Measurements from ENCODE around the gene NAA10. TPM values are rescaled to one million over a fixed set of nuclear protein-coding genes. Genes with fewer than 3 reads are reported as not detected.
"Not testable (repeated sequence)": the region's sequence is repeated elsewhere in the genome, so short reads cannot be mapped to it uniquely, and the experiment has no call there.

NAA10 gene
- 101 TPM for polyA plus RNA-seq (2013, experiment 1 of 2; ENCODE audit: insufficient read length)
- polyA plus RNA-seq (2013, experiment 2 of 2; ENCODE audit: insufficient read length), result 106 TPM

DNA sequence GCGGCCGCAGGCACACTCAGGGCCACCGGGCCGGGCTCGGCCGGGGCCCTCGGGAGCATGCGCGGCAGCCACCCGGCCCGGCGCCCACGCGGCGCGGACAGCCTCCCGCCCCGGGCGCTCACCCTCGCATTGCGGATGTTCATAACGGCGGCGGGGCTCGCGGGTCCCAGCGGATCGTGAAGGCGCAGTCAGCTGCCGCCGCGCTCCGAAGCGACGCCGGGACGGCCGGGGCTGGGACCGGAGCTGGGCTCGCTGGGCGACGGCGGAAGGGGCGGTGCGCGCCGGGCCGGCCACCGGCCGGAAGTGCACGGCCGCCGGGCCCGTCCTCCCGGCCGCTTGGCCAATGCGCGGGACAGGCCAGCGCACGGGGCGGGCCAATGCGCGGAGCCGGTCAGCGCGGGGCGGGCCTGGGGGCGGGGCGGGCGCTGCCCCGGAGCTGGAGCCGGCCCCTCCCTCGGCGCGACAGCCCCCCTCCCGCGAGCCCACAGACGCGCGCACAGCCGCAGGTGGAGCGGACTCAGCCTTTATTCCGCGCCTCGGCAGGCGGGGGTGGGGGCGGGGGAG lies at the start of gene NAA10:
Gene NAA10 (minus strand): TSS at position 276 of the 564 bp plus-strand sequence. CDS start 133 bp downstream, at position 143.
- DNase-seq, result peak; percentile 72

DNA sequence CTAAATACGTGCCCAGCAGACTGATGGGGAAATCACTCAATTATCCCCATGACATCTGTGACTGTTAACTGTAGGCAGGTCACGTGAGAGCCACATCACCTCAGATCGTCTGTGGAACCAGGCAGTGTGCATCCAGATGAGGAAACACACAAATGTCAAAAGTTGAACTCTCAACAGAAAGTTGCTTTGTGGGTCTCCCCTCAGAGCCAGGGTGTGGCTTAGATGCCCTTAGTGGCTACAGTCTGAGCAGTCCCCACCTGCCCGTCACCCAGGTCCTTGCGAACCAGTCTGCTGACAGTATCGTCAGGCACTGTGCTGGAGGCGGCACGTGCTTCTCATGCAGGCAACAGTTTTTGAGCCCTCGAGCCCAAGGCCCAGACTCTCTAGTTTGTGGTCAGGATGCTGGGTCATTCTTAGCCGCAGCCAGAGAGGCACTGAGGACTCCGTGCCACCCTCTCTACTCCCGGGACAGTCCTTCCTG lies 48.5 kb upstream of the NAA10 start:
- no peak for DNase-seq

DNA sequence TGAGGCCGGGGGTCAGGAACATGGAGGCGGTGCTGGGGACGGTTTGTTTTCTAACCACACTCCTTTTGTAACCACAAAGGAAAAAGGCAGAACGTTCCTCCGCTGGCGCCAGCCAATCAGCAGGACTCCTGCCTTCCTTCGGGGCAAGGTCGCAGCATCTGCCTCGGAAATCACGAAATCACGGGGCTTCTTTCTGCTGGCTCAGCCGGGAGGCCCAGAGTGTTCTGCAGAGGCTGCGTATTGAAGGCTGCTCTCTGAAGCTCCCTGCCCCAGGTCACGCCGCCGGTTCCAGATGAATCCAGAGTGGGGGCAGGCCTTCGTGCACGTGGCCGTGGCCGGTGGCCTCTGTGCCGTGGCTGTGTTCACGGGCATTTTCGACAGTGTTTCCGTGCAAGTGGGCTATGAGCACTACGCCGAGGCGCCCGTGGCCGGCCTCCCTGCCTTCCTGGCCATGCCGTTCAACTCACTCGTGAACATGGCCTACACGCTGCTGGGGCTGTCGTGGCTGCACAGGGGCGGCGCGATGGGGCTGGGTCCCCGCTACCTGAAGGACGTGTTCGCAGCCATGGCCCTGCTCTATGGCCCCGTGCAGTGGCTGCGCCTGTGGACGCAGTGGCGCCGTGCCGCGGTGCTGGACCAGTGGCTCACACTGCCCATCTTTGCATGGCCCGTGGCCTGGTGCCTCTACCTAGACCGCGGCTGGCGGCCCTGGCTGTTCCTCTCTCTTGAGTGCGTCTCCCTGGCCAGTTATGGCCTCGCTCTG lies 47.1 kb upstream of the NAA10 start:
- no peak for DNase-seq

- DNase-seq, result no peak
Observed at GRCh38 chrX:153981231-153981630, 46.4 kb upstream of the NAA10 start.

GRCh38 chrX:153980394-153980793 lies 45.6 kb upstream of the NAA10 start:
- not testable (repeated sequence) for DNase-seq

DNA sequence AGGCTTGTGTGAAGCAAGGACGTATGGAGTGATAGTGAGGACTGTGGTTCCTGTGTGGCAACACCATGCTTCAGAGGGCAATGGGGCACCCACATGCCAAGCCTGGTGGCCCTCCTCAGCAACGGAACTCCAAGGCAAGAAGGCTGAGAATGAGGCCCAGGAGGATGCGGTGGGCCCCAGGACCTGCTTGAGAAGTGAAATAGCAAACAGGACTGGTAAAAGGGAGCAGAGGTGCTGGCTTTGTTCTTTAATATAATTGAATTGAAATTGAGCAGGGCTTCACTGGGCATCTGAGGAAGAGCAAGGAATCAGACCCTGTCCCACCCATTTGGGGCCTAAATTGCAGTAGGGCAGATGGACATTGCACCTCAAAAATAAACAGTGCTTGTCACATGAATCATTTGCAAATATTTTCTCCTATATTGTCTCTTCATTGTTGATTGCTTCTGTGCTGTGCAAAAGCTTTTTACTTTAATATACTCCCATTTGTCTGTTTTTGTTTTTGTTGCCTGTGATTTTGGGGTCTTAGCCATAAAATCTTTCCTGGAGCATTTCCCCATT lies 40.0 kb upstream of the NAA10 start:
- DNase-seq, result no peak

DNA sequence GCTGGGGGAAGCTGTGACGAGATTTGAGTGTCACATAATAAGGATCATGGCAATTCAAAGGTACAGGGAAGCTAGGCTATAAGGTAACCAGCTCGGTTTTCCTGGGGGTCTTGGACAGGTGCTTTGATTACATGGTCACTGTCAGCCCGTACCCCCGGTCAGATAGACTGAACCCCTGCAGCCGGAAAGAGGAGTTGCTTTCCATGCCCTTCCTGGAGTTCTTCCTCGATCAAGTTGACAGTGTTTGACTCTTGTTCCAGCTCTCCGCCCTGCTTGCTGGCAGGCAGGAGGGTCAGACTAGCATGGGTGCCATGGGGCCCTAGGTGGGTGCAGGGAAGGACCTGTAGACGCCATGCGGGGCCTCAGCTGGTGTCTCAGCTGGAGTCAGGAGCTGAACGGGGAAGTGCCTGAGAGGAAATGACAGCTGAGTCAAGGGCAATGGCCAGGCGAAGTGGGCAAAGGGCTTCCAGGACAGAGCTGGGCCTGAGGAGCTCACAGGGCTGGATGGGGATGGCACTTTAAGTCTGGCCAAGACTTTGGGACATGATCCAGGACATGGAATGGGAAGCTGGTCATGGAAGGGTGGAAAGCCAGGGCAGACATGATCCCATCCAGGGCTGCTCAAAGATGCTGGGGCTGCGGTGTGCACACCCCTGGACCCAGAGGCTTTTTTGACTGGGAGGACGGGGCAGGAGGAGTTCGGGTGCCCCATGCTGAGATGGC lies 39.3 kb upstream of the NAA10 start:
- DNase-seq, result no peak

DNA sequence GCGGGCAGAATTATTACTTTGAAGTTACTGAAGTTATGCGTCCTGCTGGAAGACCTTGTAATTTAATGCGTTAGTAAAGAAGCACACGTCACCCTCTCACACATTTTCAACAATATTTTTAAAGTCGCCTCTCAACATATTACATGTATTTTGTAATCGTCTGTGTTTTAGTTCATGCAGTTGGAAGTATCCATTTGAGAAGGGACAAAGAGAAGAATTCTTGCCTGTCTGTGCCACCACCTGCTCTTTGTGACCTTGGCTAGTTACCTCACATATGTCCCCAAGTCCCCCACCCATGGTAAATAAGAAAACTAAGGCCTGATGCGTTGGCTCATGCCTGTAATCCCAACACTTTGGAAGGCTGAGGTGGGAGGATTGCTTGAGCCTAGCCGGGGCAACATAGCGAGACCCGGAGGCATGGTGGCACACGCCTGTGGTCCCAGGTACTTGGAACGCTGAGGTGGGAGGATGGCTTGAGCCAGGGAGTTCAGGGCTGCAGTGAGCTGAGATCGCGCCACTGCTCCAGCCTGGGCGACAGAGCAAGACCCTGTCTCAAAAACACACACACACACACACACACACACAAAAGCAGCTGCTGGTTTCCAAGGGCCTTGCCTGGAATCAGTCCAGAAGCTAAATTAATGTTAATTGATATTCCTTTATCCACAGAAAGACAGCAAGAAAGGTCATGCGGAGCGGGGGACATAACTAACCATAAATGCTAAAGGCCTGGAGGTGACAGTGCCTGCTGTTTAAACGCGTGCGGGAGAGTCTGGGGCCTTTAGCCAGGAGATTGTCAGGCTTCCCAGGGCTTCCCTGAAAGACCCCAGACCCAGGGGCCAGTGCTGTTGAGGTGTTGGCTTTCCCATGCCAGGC lies 38.5 kb upstream of the NAA10 start:
- no peak for DNase-seq

DNA sequence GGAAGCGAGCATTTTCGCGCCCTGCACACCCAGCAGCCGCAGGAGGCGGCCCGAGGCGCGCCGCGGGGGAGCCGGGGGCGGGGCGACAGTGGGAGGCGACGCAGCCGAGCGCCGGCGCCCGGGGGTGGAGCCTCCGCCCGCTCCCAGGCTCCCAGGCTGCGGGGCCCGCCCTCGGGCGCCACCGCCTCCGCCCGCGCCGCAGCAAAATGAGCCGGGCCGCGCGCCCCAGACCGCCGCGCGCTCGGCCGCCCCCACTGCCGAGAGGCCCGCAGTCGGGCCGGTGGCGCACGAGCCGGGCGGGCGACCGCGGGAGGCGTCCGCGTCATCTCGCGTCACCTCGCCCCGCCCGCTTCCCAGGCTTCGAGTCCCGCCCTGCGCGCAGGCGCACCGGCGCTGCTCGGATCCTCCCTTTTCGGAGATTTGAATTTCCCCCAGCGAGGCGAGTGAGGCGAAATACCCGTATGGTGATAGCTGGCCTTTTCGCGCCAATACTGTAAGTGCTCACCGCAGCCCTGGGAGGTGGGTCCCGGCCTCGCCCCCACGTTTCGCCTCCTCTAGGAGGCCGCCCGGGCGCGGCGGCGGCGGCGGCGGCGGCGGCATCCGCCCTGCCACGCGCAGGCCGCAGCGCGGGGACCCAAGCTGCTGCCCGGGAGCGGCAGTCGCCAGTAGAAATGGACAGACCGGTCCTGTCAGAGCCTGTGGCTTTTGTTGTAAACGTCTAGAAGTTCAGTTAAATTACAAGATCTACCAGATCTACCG lies 37.7 kb upstream of the NAA10 start, which contains the start of gene TMEM187:
Gene TMEM187 (plus strand): TSS at position 387 of the 759 bp plus-strand sequence. CDS start 9,309 bp downstream, outside the sequence.
- DNase-seq, result peak; percentile 88

GRCh38 chrX:153971450-153972367 lies 36.9 kb upstream of the NAA10 start, which contains the start of gene HCFC1:
HCFC1 (minus strand) TSS chrX:153971818; CDS start chrX:153970840, 978 bp downstream.
- peak; percentile 93 for DNase-seq

DNA sequence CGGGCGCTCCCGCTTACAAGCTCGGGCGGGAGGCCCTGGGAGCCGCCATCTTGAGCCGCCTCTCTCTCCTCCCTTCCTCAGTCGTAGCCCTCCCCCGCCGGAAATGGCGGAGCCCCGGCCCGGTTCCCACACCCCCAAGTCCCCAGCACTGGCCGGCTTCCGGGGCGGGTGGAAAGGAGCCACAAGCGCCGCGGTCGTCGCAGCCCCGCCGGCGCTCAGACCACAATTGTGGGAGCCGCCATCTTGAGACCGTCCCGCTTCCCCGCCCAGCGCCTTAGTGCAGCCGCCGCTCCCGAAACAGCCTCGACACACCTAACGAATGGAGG lies 36.2 kb upstream of the NAA10 start:
- peak; percentile 87 for DNase-seq

DNA sequence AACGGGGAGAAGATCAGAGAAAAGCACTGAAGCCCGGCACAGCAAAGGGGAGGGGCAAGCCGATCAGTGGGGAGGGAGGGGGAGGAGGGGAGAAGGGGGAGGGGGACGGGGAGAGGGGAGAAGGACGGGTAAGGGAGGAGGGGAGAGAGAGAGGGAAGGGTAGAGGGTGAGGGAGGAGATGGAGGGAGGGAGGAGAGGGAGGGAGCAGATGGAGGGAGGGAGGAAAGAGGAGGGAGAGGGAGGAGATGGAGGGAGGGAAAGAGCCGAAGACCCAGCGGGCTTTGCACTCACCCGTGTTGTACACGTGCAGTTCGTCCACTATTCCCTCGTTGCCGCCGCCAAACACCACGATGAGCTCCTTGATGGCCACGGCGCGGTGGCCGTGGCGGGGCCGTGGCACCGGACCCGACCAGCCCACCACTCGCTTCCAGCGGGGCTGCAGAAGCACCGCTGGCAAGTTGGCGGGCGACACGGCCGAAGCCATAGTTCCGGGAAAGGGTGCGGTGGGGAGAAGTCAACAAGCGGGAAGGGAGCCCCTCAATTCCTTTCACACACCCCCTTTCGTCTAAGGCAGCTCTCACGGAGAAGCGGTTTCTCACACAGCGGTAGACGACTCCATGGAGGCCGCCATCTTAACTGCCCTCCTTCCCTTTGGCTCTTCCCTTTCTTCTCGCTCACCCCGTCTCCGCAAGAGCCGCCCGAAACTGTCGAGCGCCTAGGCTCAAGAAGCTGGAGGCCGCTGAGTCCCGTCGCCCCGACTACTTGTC lies 35.7 kb upstream of the NAA10 start:
- DNase-seq, result peak; percentile 72

DNA sequence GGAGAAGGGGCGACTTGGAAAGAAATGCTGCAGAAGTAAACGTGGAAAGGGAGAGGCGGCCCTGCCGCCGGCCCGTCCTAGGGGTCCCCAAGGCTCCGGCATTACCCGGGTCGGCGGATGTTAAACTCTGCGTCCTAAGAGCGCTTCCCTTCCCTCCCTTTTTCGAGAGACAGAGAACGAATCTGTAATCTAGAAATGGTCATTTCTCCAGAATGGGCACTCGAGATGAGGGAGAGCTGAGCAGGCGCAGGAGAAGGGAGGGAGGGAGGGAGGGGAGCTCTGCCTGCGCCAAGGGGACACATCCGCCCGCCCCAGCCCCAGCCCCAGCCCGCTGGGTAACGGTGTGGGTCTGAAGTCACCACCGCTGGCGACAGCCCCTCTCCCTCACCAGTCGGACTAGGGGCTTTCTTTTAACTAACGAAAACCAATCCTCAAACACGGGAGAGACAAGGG lies 35.1 kb upstream of the NAA10 start:
- no peak for DNase-seq

DNA sequence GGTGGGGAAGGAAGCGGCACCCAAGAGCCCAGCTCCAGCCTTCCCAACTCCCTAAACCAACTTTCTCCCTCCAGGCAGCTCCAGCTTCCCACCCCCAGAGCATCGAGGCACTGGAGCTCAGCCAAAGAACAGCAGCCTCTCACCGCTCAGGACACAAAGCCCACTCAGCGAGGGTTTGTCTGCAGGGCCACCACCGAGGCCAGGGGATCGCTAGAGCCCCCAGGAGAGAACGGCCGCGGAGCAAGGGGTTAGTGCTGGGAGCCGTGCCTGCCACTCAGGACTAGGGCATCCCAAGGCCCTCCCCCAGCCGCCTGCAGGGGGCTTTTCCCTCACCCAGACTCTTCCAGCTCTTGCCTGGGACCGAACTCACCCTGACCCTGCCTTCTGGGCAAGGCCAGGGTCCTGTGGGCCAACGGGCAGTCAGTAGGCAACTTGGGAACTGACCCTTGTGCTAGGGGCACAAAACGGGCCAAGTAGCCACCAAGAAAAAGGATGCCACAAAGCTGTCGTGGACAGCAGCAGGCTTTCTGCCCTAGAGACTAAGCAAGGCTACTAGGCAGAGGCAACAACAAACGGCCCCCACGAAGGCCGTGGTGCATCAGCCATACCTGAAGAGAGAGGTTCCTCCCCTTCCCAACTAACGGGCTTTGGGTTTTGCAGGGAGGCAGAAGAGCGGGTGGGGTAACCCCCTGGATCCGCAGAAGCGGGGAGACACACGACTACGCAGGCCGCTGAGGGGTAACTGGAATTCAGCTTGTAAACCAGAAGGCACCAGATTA lies 34.5 kb upstream of the NAA10 start:
- no peak for DNase-seq

- DNase-seq, result no peak
Observed at GRCh38 chrX:153968754-153969124, 33.9 kb upstream of the NAA10 start.

DNA sequence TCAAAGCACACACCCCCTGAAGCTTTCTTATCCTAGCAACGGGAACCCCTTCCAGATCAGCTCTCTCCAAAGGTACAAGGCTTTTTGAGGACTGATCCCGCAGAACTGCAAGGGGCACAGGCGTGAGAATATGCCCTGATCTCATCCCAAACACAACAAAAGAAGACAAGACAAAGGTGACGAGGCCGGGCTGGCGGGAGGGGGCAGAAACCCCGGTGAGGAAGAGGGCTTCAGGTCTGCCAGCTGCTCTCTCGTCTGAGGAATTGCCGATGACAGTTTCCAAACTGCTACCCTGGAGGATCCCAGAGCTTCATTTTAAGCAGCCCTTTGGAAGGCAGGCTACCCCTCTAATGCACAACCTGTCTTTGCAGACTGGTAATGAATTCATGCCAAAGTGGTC lies 33.4 kb upstream of the NAA10 start:
- DNase-seq, result no peak

DNA sequence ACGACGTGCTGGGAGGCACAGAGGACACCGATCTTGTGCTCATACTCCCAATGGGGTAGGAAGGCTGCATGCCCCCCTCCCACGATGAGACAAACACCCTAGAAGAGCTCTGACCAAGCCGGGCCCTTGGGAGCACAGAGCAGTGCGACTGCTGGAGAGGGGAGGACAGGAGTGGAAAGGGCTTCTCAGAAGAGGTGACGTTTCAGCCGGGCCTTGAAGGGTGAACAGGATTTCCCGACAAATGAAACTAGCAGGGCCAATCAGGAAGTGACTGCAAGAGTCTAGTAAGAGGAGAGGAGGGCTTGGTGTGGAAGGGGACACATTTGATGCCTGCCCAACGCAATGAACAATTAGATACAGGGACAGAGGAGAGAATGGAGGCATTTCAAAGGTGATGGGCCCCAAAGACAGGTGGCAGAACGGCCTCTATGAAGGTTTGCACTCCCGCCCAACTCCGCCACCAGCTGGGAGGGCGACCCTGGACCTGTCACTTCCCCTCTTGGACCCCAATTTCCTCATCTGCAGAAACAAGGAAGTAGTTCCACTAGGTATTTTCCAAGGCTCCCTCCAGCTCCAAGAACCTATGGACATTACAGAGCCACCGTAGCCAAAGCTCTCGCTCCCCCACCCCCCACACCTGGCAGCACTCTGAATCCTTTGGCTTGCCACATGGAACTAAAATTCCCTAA lies 32.8 kb upstream of the NAA10 start:
- DNase-seq, result no peak

Measured in fibroblast of skin of abdomen (primary cell).